ENCODE measurements around the gene RGS6.

DNA sequence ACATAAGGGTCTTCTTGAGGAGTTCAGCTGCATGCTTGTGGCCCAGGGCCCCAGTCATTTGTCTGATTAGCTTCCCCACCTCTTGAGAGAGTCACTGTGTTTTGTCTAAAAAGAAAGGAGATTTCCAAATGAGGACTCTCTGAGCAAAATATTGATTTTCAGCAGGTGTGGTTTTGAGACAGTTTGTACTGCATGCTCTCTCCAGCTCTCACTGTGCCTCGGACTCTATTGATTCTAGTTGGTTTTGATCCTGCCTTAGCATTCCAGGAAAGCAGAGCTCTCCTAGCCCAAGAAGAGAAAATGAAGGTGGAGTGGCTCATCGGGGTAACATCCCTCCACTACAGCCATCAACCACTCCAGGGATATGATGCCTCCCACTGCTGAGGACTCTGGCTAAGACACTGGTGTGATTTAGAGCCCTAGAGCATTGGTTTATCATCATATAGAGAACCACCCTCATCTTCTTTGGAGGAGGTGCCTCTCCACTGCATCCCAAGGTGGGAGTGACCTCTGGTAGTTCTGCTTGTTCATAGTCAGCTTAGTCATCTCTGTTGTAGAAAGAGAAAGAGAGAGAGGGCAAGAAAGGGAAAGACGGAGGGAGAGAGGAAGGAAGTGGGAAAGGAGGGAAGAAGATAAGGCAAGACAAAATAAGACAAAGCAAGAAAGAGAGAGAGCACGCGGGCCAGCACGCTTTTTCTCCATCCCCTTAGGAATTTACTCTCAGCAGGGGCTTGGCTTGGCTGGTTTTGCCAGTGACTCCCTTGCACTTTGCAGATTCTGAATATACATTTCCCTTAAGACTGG lies 596.0 kb downstream of the RGS6 start:
- TF ChIP-seq FOXA1 (IDR thresholded peaks at IDR 0.05) (no peak), RXRA (IDR thresholded peaks at IDR 0.05) (no peak), JUND (IDR thresholded peaks at IDR 0.05) (no peak), EGR1 (IDR thresholded peaks at IDR 0.05; ENCODE audit: low read depth in 2 of 2) (no peak), RAD21 (IDR thresholded peaks at IDR 0.05) (no peak), GABPA (IDR thresholded peaks at IDR 0.05 in 1 of 2, conservative IDR thresholded peaks at IDR 0.05 in 1 of 2) (no peak), YY1 (IDR thresholded peaks at IDR 0.05) (no peak), TAF1 (conservative IDR thresholded peaks at IDR 0.05) (no peak), SP1 (IDR thresholded peaks at IDR 0.05) (no peak)
- TF ChIP-seq, protein P1, sequence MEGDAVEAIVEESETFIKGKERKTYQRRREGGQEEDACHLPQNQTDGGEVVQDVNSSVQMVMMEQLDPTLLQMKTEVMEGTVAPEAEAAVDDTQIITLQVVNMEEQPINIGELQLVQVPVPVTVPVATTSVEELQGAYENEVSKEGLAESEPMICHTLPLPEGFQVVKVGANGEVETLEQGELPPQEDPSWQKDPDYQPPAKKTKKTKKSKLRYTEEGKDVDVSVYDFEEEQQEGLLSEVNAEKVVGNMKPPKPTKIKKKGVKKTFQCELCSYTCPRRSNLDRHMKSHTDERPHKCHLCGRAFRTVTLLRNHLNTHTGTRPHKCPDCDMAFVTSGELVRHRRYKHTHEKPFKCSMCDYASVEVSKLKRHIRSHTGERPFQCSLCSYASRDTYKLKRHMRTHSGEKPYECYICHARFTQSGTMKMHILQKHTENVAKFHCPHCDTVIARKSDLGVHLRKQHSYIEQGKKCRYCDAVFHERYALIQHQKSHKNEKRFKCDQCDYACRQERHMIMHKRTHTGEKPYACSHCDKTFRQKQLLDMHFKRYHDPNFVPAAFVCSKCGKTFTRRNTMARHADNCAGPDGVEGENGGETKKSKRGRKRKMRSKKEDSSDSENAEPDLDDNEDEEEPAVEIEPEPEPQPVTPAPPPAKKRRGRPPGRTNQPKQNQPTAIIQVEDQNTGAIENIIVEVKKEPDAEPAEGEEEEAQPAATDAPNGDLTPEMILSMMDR (IDR thresholded peaks at IDR 0.05; ENCODE audit: low read depth, low read length, missing input control) = no peak
- TF ChIP-seq, protein P2, sequence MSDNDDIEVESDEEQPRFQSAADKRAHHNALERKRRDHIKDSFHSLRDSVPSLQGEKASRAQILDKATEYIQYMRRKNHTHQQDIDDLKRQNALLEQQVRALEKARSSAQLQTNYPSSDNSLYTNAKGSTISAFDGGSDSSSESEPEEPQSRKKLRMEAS (IDR thresholded peaks at IDR 0.05) = no peak
